ENCODE results near the gene MFSD6.
A peak's percentile ranks its signal among the peaks of the same experiment; 100 is the strongest.
"Not testable (repeated sequence)": the region's sequence is repeated elsewhere in the genome, so short reads cannot be mapped to it uniquely, and the experiment has no call there.

Gene MFSD6

GRCh38 chr2:190407662-190408537 is at the start of gene MFSD6:
TSS of gene MFSD6 (plus strand) at chr2:190408355. CDS start at chr2:190436030, 27,675 bp downstream.
- DNase-seq: no peak

- not testable (repeated sequence) for DNase-seq
Observed at GRCh38 chr2:190358655-190359448, 49.3 kb upstream of the MFSD6 start.

- no peak for DNase-seq
Observed at GRCh38 chr2:190360561-190360960, 47.6 kb upstream of the MFSD6 start.

GRCh38 chr2:190360965-190361364 is 47.2 kb upstream of the MFSD6 start:
- DNase-seq: no peak

GRCh38 chr2:190361572-190361971 is 46.6 kb upstream of the MFSD6 start:
- no peak for DNase-seq

GRCh38 chr2:190362894-190363293 is 45.3 kb upstream of the MFSD6 start:
- no peak for DNase-seq

GRCh38 chr2:190365499-190366204 is 42.5 kb upstream of the MFSD6 start:
- DNase-seq: no peak

- DNase-seq: no peak
Observed at GRCh38 chr2:190366248-190366753, 41.9 kb upstream of the MFSD6 start.

- no peak for DNase-seq
Observed at GRCh38 chr2:190367091-190367490, 41.1 kb upstream of the MFSD6 start.

GRCh38 chr2:190369635-190370034 is 38.5 kb upstream of the MFSD6 start:
- no peak for DNase-seq

GRCh38 chr2:190376083-190376482 is 32.1 kb upstream of the MFSD6 start:
- DNase-seq: no peak

GRCh38 chr2:190376591-190377245 is 31.4 kb upstream of the MFSD6 start:
- DNase-seq: no peak

- no peak for DNase-seq
Observed at GRCh38 chr2:190378880-190379237, 29.3 kb upstream of the MFSD6 start.

GRCh38 chr2:190379249-190379964 is 28.7 kb upstream of the MFSD6 start:
- no peak for DNase-seq

- no peak for DNase-seq
Observed at GRCh38 chr2:190380962-190381412, 27.2 kb upstream of the MFSD6 start.

- DNase-seq: peak; percentile 40
Observed at GRCh38 chr2:190382851-190383250, 25.3 kb upstream of the MFSD6 start.

GRCh38 chr2:190387422-190387821 is 20.7 kb upstream of the MFSD6 start:
- DNase-seq: no peak

- DNase-seq: no peak
Observed at GRCh38 chr2:190396271-190396670, 11.9 kb upstream of the MFSD6 start.

GRCh38 chr2:190402986-190403603 is 5.1 kb upstream of the MFSD6 start:
- DNase-seq: no peak

GRCh38 chr2:190404487-190404886 is 3.7 kb upstream of the MFSD6 start:
- no peak for DNase-seq

GRCh38 chr2:190405070-190405469 is 3.1 kb upstream of the MFSD6 start:
- DNase-seq: no peak
